ENCODE results near the gene CGRRF1. TPM values are rescaled to one million over a fixed set of nuclear protein-coding genes. Genes with fewer than 3 reads are reported as not detected.

The CGRRF1 gene
- polyA plus RNA-seq, 1 of the 3 experiments (the other 2 are of a cell fraction), result 6.4 TPM

DNA sequence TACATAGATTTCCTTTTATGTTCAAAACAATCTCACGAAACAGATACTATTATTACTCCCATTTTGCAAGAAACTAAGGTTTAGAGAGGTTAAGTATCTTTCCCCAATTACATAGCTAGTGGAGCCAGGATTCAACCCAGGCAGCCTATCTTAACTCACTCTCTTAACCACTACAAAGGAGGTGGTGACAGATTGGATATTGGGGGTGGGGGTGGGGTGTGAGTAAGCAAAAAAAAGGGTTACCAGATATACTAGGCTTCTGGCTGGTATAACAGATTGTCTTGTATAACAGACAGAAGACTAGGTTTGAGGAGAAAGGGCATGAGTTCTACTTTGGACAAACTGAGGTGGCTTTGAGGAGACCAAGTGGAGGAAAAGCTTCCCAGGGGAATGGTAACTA lies 23.0 kb upstream of the CGRRF1 start:
- ChIA-PET POLR2A (no interaction called here), CTCF (interaction anchor here (0.7 to 2.2 kb wide), 3 partner anchors 21 to 24 kb away, joined by 3 to 7 read pairs (median 3); partner anchors contain the start of gene CGRRF1)
- peak overlapping the region; percentile 96; the same call in 1 of the 2 replicates for H3K4me2 ChIP-seq
- no peaks in the 10 kb centered on the region for H3K9me3 ChIP-seq
- H3K4me3 ChIP-seq (ENCODE audit: low read depth in 2 of 2, low read length in 1 of 2), result no peak overlapping the region
- H3K9ac ChIP-seq, result no peak overlapping the region
- no peak overlapping the region for H3K27ac ChIP-seq (ENCODE audit: low read depth in 2 of 2, low read length in 1 of 2)
- H3F3A ChIP-seq (replicated peaks; ENCODE audit: insufficient read depth), result peaks cover 18% of the 10 kb centered on the region
- H2AFZ ChIP-seq (ENCODE audit: low read depth), result no peak overlapping the region; the same call in 1 of the 2 replicates
- H3K9me2 ChIP-seq, result no peaks in the 10 kb centered on the region
- DNase-seq, result no peak
- TF ChIP-seq, protein P1, sequence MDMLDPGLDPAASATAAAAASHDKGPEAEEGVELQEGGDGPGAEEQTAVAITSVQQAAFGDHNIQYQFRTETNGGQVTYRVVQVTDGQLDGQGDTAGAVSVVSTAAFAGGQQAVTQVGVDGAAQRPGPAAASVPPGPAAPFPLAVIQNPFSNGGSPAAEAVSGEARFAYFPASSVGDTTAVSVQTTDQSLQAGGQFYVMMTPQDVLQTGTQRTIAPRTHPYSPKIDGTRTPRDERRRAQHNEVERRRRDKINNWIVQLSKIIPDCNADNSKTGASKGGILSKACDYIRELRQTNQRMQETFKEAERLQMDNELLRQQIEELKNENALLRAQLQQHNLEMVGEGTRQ (IDR thresholded peaks at IDR 0.05; ENCODE audit: borderline replicate concordance, low read depth, low read length), result no peak
- no peak for TF ChIP-seq EZH2phosphoT487 (IDR thresholded peaks at IDR 0.05; ENCODE audit: borderline replicate concordance, low read depth)
- TF ChIP-seq, protein P2, sequence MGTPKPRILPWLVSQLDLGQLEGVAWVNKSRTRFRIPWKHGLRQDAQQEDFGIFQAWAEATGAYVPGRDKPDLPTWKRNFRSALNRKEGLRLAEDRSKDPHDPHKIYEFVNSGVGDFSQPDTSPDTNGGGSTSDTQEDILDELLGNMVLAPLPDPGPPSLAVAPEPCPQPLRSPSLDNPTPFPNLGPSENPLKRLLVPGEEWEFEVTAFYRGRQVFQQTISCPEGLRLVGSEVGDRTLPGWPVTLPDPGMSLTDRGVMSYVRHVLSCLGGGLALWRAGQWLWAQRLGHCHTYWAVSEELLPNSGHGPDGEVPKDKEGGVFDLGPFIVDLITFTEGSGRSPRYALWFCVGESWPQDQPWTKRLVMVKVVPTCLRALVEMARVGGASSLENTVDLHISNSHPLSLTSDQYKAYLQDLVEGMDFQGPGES (IDR thresholded peaks at IDR 0.05; ENCODE audit: low read depth, low read length), result no peak
- no peak for TF ChIP-seq FOXM1 (IDR thresholded peaks at IDR 0.05; ENCODE audit: low read depth)
- no peak for TF ChIP-seq GABPA (IDR thresholded peaks at IDR 0.05; ENCODE audit: low read depth)
- TF ChIP-seq CHD2 (IDR thresholded peaks at IDR 0.05; ENCODE audit: low read length, partially characterized antibody), result no peak
- TF ChIP-seq ELF1 (IDR thresholded peaks at IDR 0.05), result no peak
- TF ChIP-seq NFIC (IDR thresholded peaks at IDR 0.05; ENCODE audit: borderline replicate concordance), result no peak
- TF ChIP-seq, protein P3, sequence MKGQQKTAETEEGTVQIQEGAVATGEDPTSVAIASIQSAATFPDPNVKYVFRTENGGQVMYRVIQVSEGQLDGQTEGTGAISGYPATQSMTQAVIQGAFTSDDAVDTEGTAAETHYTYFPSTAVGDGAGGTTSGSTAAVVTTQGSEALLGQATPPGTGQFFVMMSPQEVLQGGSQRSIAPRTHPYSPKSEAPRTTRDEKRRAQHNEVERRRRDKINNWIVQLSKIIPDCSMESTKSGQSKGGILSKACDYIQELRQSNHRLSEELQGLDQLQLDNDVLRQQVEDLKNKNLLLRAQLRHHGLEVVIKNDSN (IDR thresholded peaks at IDR 0.05; ENCODE audit: borderline replicate concordance, low read depth), result no peak
- TF ChIP-seq YY1 (IDR thresholded peaks at IDR 0.05; ENCODE audit: low read depth), result no peak
- TF ChIP-seq, protein P4, sequence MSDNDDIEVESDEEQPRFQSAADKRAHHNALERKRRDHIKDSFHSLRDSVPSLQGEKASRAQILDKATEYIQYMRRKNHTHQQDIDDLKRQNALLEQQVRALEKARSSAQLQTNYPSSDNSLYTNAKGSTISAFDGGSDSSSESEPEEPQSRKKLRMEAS (IDR thresholded peaks at IDR 0.05; ENCODE audit: low read depth), result no peak
- TF ChIP-seq FOSL2 (IDR thresholded peaks at IDR 0.05; ENCODE audit: borderline replicate concordance, low read depth), result no peak
- no peak for TF ChIP-seq JUND (IDR thresholded peaks at IDR 0.05)
- no peak for TF ChIP-seq TCF12 (IDR thresholded peaks at IDR 0.05)
- TF ChIP-seq, protein P5, sequence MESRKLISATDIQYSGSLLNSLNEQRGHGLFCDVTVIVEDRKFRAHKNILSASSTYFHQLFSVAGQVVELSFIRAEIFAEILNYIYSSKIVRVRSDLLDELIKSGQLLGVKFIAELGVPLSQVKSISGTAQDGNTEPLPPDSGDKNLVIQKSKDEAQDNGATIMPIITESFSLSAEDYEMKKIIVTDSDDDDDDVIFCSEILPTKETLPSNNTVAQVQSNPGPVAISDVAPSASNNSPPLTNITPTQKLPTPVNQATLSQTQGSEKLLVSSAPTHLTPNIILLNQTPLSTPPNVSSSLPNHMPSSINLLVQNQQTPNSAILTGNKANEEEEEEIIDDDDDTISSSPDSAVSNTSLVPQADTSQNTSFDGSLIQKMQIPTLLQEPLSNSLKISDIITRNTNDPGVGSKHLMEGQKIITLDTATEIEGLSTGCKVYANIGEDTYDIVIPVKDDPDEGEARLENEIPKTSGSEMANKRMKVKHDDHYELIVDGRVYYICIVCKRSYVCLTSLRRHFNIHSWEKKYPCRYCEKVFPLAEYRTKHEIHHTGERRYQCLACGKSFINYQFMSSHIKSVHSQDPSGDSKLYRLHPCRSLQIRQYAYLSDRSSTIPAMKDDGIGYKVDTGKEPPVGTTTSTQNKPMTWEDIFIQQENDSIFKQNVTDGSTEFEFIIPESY (IDR thresholded peaks at IDR 0.05; ENCODE audit: borderline replicate concordance, low read depth), result no peak
- TF ChIP-seq, protein P6, sequence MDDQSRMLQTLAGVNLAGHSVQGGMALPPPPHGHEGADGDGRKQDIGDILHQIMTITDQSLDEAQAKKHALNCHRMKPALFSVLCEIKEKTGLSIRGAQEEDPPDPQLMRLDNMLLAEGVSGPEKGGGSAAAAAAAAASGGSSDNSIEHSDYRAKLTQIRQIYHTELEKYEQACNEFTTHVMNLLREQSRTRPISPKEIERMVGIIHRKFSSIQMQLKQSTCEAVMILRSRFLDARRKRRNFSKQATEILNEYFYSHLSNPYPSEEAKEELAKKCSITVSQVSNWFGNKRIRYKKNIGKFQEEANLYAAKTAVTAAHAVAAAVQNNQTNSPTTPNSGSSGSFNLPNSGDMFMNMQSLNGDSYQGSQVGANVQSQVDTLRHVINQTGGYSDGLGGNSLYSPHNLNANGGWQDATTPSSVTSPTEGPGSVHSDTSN (IDR thresholded peaks at IDR 0.05), result no peak
- TF ChIP-seq, protein P7, sequence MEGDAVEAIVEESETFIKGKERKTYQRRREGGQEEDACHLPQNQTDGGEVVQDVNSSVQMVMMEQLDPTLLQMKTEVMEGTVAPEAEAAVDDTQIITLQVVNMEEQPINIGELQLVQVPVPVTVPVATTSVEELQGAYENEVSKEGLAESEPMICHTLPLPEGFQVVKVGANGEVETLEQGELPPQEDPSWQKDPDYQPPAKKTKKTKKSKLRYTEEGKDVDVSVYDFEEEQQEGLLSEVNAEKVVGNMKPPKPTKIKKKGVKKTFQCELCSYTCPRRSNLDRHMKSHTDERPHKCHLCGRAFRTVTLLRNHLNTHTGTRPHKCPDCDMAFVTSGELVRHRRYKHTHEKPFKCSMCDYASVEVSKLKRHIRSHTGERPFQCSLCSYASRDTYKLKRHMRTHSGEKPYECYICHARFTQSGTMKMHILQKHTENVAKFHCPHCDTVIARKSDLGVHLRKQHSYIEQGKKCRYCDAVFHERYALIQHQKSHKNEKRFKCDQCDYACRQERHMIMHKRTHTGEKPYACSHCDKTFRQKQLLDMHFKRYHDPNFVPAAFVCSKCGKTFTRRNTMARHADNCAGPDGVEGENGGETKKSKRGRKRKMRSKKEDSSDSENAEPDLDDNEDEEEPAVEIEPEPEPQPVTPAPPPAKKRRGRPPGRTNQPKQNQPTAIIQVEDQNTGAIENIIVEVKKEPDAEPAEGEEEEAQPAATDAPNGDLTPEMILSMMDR (IDR thresholded peaks at IDR 0.05), result no peak
- no peak for TF ChIP-seq FOXJ3 (CRISPR knock-in tag; IDR thresholded peaks at IDR 0.05)
- TF ChIP-seq MEF2A (IDR thresholded peaks at IDR 0.05; ENCODE audit: borderline replicate concordance, low read depth), result no peak
- peaks cover 5 to 34% of the 10 kb centered on the region in 2 experiments; a peak in 3 of 4 replicates for H3K4me1 ChIP-seq (ENCODE audit: control insufficient read depth in 1 of 2, insufficient read depth in 2 of 2, low read depth in 1 of 2, low read length in 1 of 2)
- no peaks in the 10 kb centered on the region for H3K27me3 ChIP-seq (ENCODE audit: insufficient read depth)
- H4K20me1 ChIP-seq (ENCODE audit: insufficient read depth), result peaks cover 21% of the 10 kb centered on the region; the same call in 1 of the 2 replicates
- 92% methylated on average over 1 of the region's 1 CpG for WGBS (ENCODE audit: low lambda C conversion rate)
- H3K36me3 ChIP-seq (replicated peaks in 1 of 2; ENCODE audit: control insufficient read depth in 1 of 2, insufficient read depth in 2 of 2, low read length in 1 of 2), result peaks cover 21 to 30% of the 10 kb centered on the region in 2 experiments
- H3K79me2 ChIP-seq (ENCODE audit: insufficient read depth), result peaks cover 70% of the 10 kb centered on the region
